Eye (tissue), 1 donor: Measurements from ENCODE around the gene RAB2B.

Source experiments
- DNase-seq: peaks from one replicate; pipeline ENCODE4 v3.0.0-alpha.2; 2015

The RAB2B gene

GRCh38 chr14:21476925-21477681, at the start of gene RAB2B, which contains the start of gene TOX4:
TSS of gene RAB2B (minus strand) at chr14:21476959. CDS start at chr14:21476872, 87 bp downstream.
TSS of gene TOX4 (plus strand) at chr14:21477195. CDS start at chr14:21477279, 84 bp downstream.
- DNase-seq = peak; percentile 100

- DNase-seq = peak; percentile 97
Observed at GRCh38 chr14:21525962-21526671, 49.4 kb upstream of the RAB2B start, which contains the start of gene SALL2. TSS of gene SALL2 (minus strand) at chr14:21526346. CDS start at chr14:21526127, 219 bp downstream.

- DNase-seq = peak; percentile 85
Observed at GRCh38 chr14:21525571-21525961, 48.8 kb upstream of the RAB2B start.

- no peak for DNase-seq
Observed at GRCh38 chr14:21524575-21525490, 48.1 kb upstream of the RAB2B start.

- DNase-seq = no peak
Observed at GRCh38 chr14:21523203-21523602, 46.4 kb upstream of the RAB2B start.

GRCh38 chr14:21521501-21521900, 44.7 kb upstream of the RAB2B start:
- DNase-seq = no peak

- DNase-seq = no peak
Observed at GRCh38 chr14:21520767-21521166, 44.0 kb upstream of the RAB2B start.

GRCh38 chr14:21518725-21519124, 42.0 kb upstream of the RAB2B start:
- DNase-seq = peak; percentile 84

GRCh38 chr14:21514341-21514740, 37.6 kb upstream of the RAB2B start:
- no peak for DNase-seq

GRCh38 chr14:21510735-21511657, 34.2 kb upstream of the RAB2B start, which contains the start of gene METTL3:
TSS of gene METTL3 (minus strand) at chr14:21511340. CDS start at chr14:21511223, 117 bp downstream.
- DNase-seq = peak; percentile 99

- no peak for DNase-seq
Observed at GRCh38 chr14:21509432-21510143, 32.8 kb upstream of the RAB2B start.

GRCh38 chr14:21506557-21506956, 29.8 kb upstream of the RAB2B start:
- DNase-seq = no peak

- DNase-seq = no peak
Observed at GRCh38 chr14:21505012-21505553, 28.3 kb upstream of the RAB2B start.

- DNase-seq = no peak
Observed at GRCh38 chr14:21503376-21503775, 26.6 kb upstream of the RAB2B start.

- no peak for DNase-seq
Observed at GRCh38 chr14:21501568-21501967, 24.8 kb upstream of the RAB2B start.

GRCh38 chr14:21498540-21499526, 22.1 kb upstream of the RAB2B start:
- peak; percentile 87 for DNase-seq

GRCh38 chr14:21496453-21496852, 19.7 kb upstream of the RAB2B start:
- DNase-seq = no peak

- DNase-seq = no peak
Observed at GRCh38 chr14:21494902-21495762, 18.4 kb upstream of the RAB2B start.
